HG02884 (cell line): ENCODE data around the gene OPRPN.

ENCODE experiments used
- ATAC-seq: cut with Tn5 transposase; IDR thresholded peaks from one replicate; pipeline ENCODE4 v1.9.1; 2021; ENCODE audit warnings: mild to moderate bottlenecking, moderate library complexity; ENCODE audit not compliant: unreplicated experiment

Gene OPRPN

GRCh38 chr4:70397580-70397979 is at the start of gene OPRPN:
OPRPN (plus strand) TSS chr4:70397940; CDS start chr4:70399286, 1,346 bp downstream.
- ATAC-seq, result no peak

DNA sequence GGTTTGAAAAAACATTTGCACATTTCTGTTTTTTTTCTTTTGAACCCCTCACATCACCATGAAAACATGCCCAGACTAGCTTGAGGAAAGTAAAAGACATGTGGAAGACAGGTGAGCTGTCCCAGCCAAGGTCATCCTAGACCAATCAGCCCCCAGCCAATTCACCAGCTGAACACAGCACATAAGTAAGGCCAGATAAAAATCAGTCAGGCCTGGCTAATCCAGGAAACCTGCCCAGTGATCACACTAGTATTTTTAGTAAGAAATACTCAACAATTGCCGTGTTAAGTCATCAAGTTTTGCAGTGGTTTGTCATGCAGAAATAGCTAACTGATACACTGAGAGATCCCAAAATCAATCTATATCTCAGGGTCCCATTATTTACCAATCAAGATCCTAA is 41.6 kb upstream of the OPRPN start:
- ATAC-seq, result no peak

DNA sequence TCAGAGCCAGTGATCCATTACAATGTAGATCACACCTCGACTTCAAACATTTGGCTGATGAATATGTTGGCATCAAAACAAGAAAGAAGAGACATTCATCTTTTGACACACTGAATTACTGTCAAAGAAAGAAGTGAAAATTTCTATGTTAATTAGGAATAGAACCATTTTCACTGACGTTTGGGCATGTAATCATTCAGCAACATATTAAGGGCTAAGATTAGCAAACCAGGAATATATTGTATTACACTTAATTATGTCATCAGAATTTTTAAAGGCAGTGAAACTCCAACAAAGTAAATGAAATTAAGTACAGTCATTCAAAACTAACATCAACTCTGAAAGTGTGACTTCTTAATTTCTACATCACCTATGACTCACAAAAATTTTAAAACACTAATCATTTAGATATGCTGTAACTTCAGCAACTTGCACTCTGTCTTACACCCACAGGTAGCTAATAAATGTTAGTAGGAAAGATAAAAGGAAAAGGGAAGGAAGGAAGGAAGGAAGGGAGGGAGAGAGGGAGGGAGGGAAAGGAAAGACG is 38.6 kb upstream of the OPRPN start:
- ATAC-seq, result no peak

GRCh38 chr4:70360460-70360859 is 37.3 kb upstream of the OPRPN start, which contains the start of gene SMR3A:
SMR3A (plus strand) TSS chr4:70360760; CDS start chr4:70362116, 1,356 bp downstream.
- ATAC-seq, result no peak

DNA sequence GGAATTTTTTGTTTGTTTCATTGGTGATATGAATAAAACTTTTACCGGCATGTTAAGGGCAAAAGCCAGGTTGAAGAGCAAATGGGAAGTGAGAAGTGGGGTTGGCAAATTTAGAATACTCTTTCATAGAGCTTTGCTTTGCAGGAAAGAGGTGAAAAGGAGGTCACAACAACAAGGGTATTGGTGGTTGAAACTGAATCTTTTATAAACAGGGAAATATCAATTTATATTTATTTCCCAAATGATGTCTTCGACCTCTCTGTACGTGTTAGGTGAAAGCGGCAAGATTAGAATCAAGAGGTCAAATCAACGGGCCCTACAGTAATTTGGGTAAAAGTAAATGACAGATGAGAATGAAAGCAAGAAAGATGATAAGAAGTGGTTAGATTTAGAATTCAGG is 33.7 kb upstream of the OPRPN start:
- no peak for ATAC-seq

- ATAC-seq, result peak; percentile 42
Measured at GRCh38 chr4:70365479-70365878, 32.3 kb upstream of the OPRPN start.

- no peak for ATAC-seq
Measured at GRCh38 chr4:70367813-70368212, 29.9 kb upstream of the OPRPN start.

DNA sequence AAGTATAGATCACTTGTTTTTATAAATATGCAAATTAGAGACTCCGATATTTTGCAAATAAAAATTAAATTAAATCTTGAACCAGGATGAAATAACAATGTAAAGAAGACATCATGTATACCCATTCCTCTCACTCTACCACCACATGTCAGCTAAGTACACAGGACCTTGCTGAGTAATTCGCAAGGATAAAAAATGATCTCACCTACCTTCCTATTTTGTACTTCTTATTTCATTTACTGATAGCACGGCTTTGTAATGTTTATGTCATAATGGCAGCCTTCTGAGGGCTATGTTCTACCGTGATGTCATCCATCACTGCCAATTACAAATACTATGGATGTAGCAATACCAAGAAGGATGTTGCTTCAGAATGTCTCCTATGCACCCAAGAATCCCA is 25.8 kb upstream of the OPRPN start:
- no peak for ATAC-seq

GRCh38 chr4:70372760-70373159 is 25.0 kb upstream of the OPRPN start:
- ATAC-seq, result no peak

- no peak for ATAC-seq
Measured at GRCh38 chr4:70380578-70380977, 17.2 kb upstream of the OPRPN start.

GRCh38 chr4:70382691-70383181 is 15.0 kb upstream of the OPRPN start, which contains the start of gene SMR3B:
SMR3B (plus strand) TSS chr4:70383131; CDS start chr4:70384511, 1,380 bp downstream.
- no peak for ATAC-seq

GRCh38 chr4:70392057-70392776 is 5.5 kb upstream of the OPRPN start:
- ATAC-seq, result peak; percentile 70

- no peak for ATAC-seq
Measured at GRCh38 chr4:70399319-70399718, 1.6 kb downstream of the OPRPN start.

GRCh38 chr4:70402762-70403161 is 5.0 kb downstream of the OPRPN start:
- peak; percentile 73 for ATAC-seq

DNA sequence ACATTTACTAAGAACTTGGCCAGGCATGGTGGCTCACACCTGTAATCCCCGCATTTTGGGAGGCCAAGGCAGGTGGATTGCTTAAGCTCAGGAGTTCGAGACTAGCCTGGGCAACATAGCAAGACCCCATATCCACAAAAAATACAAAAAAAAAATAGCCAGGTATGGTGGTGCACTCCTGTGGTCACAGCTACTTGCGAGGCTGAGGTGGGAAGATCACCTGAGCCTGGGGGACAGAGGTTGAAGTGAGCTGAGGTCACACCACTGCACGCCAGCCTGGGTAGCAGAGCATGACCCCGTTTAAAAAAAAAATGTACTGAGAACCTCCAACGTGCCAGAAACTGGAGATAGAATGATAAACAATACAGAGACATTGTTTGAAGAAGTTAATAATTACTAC is 8.0 kb downstream of the OPRPN start:
- ATAC-seq, result no peak

- no peak for ATAC-seq
Measured at GRCh38 chr4:70425306-70425705, 27.6 kb downstream of the OPRPN start.

- ATAC-seq, result no peak
Measured at GRCh38 chr4:70426789-70427188, 29.0 kb downstream of the OPRPN start.

- ATAC-seq, result no peak
Measured at GRCh38 chr4:70437197-70437596, 39.5 kb downstream of the OPRPN start.

GRCh38 chr4:70442474-70442873 is 44.7 kb downstream of the OPRPN start:
- ATAC-seq, result no peak

GRCh38 chr4:70443329-70443728 is 45.6 kb downstream of the OPRPN start:
- no peak for ATAC-seq

DNA sequence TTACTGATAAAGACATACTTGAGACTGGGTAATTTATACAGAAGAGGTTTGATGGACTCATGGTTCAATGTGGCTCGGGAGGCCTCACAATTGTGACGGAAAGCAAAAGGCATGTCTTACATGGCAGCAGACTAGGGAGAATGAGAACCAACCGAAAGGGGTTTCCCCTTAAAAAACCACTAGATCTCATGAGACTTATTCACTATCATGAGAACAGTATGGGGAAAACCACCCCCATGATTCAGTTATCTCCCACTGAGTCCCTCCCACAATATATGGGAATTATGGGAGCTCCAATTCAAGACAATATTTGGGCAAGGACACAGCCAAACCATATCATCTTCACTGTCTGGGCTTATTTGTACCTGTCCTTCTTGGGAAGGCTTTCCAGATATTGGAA is 51.5 kb downstream of the OPRPN start:
- peak; percentile 84 for ATAC-seq

DNA sequence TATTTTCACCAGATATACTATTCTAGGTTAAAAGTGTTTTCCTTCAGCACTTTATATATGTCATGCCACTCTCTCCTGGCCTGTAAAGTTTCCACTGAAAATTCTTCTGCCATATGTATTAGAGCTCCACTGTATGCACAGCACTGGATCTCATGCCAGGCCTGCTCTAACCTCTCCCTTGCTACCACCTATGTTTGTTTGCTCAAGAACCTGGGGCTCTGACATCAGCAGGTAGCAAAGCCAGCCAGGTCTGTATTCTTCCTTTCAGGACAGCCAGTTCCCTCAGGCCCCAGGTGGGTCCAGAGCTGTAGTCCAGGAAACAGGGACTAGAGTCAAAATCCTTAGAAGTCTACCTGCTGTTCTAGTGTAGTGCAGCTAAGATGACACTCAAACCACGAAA is 55.2 kb downstream of the OPRPN start:
- ATAC-seq, result no peak
